NCI-H2107 (cell line): ENCODE measurements around the gene ITIH2.
"Not testable (repeated sequence)": the region's sequence is repeated elsewhere in the genome, so short reads cannot be mapped to it uniquely, and the experiment has no call there.

ENCODE experiments used
- DNase-seq: peaks from one replicate; lab custom pipeline; 2025; lab: John Stamatoyannopoulos, UW

The ITIH2 gene

GRCh38 chr10:7738536-7739407 lies 35.7 kb downstream of the ITIH2 start:
- DNase-seq, result no peak

- no peak for DNase-seq
Measured at GRCh38 chr10:7744307-7744706, 41.2 kb downstream of the ITIH2 start.

GRCh38 chr10:7748637-7749036 lies 45.5 kb downstream of the ITIH2 start:
- DNase-seq, result not testable (repeated sequence)

- no peak for DNase-seq
Measured at GRCh38 chr10:7750222-7750621, 47.1 kb downstream of the ITIH2 start.

- no peak for DNase-seq
Measured at GRCh38 chr10:7752251-7752650, 49.1 kb downstream of the ITIH2 start.

- DNase-seq, result no peak
Measured at GRCh38 chr10:7755103-7755502, 52.0 kb downstream of the ITIH2 start.

- no peak for DNase-seq
Measured at GRCh38 chr10:7756360-7756992, 53.4 kb downstream of the ITIH2 start.

GRCh38 chr10:7763929-7764328 lies 60.8 kb downstream of the ITIH2 start:
- DNase-seq, result no peak

GRCh38 chr10:7766241-7766640 lies 63.1 kb downstream of the ITIH2 start:
- no peak for DNase-seq

- DNase-seq, result no peak
Measured at GRCh38 chr10:7767209-7767608, 64.1 kb downstream of the ITIH2 start.

- no peak for DNase-seq
Measured at GRCh38 chr10:7768417-7768816, 65.3 kb downstream of the ITIH2 start.

GRCh38 chr10:7773845-7774801 lies 71.0 kb downstream of the ITIH2 start:
- DNase-seq, result no peak

GRCh38 chr10:7776777-7777176 lies 73.7 kb downstream of the ITIH2 start:
- no peak for DNase-seq

GRCh38 chr10:7782194-7782593 lies 79.1 kb downstream of the ITIH2 start:
- DNase-seq, result not testable (repeated sequence)

GRCh38 chr10:7786430-7786829 lies 83.3 kb downstream of the ITIH2 start:
- DNase-seq, result no peak

GRCh38 chr10:7787150-7787856 lies 84.2 kb downstream of the ITIH2 start:
- no peak for DNase-seq

GRCh38 chr10:7787857-7788638 lies 84.9 kb downstream of the ITIH2 start, which contains the start of the genes ATP5F1C and KIN:
Gene ATP5F1C (plus strand): TSS chr10:7788177. CDS start chr10:7788208, 31 bp downstream.
Gene KIN (minus strand): TSS chr10:7787993. CDS start chr10:7787933, 60 bp downstream.
- peak; percentile 74 for DNase-seq

- DNase-seq, result no peak
Measured at GRCh38 chr10:7788639-7789286, 85.6 kb downstream of the ITIH2 start.

GRCh38 chr10:7789390-7789789 lies 86.3 kb downstream of the ITIH2 start:
- no peak for DNase-seq

GRCh38 chr10:7792541-7792940 lies 89.4 kb downstream of the ITIH2 start:
- DNase-seq, result no peak
